HG02623 (cell line): ENCODE measurements around the gene RTF2.
A peak's percentile ranks its signal among the peaks of the same experiment; 100 is the strongest.

Experiments
- ATAC-seq: cut with Tn5 transposase; IDR thresholded peaks from one replicate; pipeline ENCODE4 v1.9.1; 2021; ENCODE audit warnings: moderate library complexity; ENCODE audit not compliant: unreplicated experiment

RTF2 gene

DNA sequence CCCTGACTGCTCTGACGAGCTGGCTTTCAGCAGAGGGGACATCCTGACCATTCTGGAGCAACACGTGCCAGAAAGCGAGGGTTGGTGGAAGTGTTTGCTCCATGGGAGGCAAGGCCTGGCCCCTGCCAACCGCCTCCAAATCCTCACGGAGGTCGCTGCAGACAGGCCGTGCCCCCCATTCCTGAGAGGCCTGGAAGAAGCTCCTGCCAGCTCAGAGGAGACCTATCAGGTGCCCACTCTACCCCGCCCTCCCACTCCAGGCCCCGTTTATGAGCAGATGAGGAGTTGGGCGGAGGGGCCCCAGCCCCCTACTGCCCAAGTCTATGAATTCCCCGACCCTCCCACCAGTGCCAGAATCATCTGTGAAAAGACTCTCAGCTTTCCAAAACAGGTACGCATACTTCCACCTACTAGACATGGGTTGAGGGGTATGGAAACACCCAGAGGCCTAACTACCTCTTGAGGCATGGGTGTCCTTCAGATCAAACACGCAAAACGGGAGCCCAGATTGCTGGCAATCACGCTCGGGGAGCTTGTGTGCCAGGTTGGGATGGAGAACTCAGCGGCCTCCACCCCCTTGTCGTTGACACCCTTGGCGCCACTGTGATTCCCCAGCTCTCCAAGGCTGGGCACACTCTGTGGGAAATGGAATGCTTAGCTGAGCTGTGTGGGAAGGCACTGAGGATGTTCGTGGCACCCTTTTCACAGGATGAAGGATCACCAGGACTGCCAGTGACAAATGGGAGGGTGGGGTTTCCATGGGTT lies 31.0 kb upstream of the RTF2 start:
- ATAC-seq, result no peak

DNA sequence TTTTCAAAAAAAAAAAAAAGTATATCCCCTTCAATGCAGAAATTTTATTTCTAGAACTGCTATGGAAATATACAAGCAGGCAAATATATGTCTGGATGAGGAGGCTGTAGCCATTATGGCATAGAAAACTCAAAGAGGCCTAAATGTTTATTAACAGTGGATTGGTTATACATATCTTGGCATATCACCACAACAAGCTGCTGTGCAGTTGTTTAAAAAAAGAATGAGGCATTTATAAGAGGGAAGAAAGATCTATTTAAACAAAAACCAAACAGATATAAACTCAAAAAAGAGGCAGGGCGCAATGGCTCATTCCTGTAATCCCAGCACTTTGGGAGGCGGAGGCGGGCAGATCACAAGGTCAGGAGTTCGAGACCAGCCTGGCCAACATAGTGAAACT lies 30.1 kb upstream of the RTF2 start:
- no peak for ATAC-seq

DNA sequence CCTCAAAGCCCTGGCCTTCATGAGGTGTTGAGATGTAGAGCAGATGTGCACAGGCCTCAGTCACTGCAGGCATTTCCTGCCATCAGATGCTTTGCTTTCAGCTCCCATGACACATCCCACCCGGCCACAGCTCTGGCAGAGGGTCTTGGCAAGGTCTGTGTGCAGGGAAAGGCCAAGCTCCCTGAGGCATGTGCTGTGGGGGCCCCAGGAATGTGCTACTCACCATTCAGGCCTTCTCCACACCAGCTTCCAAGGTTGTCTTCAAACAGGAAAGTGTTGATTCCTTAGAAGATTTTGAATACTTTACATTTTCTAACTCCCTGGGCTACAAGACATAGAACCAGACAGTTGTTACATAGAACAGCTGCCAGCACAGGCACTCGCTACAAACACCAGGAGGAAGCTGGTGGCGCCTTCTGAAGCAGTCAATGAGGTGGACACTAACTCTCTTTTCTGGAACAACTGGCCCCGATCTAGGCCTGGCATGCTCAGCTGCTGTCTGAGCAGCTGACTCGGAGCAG lies 28.6 kb upstream of the RTF2 start:
- no peak for ATAC-seq

DNA sequence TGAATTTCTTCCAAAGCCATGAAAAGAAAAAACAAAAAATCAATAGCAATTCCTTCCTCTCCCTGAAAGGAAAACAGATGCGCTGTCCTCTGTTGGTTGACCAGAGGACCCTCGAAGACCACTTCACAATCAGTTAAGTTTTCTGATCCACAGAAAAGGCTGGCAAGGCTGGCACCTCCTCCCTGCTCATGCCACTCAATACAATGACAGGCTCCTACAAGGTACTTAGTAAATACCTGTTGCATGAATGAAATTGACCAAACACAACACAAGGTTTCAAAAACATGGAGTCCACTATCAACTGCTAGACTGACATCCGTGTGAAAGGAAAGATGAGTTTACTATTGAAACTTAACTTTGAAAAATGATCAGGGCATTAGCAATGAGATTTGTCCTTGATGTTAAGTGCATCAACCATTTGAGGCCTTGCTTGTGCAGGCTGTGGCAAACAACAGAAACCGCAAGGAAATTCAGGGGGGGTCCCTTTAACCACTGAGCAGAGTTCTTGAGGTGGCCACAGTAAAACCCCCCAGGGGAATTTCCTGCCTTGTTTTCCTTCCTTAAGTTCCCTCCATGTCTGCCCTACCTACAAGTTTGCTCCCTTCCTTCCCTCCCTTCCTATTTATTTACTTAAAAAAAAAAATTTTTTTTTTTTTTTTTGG lies 27.9 kb upstream of the RTF2 start:
- peak; percentile 56 for ATAC-seq

DNA sequence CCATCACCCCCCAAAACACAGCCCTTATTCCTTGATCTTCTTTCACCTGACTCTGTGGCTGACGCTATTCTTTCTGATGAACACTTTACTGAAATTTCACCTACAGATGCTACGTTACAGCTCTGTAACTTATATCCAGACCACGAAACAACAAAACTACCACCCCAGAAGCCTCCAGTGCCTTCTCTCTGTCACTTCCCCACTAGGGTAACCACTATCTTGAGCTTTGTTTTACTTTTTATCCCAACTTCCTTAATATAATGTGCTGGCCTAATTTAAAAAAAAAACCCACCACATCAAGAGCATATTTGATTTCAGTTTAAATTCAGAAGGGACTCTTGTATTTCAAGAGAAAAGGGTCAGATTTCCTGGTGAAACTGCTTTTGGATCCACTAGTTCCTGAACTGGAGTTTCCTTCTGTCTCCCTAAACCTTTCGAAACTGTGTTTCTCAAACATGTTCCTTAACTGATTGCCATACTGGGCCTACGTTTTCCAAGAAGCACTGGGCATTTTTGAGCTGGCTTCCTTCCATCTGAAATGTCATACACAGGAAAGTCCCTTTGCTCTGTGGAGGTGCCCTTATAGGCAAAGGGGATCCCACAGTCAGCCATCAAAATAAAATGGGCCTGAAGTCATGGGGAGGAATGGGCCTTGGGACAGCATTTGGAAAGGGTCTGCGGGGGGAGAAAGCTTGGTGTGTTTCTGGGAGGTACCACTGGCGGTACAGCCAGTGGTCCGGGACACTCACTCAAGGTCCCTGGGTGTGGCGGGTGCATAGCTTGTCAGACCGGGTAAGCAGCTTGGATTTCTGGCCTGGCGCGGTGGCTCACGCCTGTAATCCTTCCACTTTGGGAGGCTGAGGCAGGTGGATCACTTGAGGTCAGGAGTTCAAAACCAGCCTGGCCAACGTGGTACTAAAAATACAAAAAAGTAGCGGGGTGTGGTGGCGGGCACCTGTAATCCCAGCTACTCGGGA lies 25.8 kb upstream of the RTF2 start:
- ATAC-seq, result no peak

DNA sequence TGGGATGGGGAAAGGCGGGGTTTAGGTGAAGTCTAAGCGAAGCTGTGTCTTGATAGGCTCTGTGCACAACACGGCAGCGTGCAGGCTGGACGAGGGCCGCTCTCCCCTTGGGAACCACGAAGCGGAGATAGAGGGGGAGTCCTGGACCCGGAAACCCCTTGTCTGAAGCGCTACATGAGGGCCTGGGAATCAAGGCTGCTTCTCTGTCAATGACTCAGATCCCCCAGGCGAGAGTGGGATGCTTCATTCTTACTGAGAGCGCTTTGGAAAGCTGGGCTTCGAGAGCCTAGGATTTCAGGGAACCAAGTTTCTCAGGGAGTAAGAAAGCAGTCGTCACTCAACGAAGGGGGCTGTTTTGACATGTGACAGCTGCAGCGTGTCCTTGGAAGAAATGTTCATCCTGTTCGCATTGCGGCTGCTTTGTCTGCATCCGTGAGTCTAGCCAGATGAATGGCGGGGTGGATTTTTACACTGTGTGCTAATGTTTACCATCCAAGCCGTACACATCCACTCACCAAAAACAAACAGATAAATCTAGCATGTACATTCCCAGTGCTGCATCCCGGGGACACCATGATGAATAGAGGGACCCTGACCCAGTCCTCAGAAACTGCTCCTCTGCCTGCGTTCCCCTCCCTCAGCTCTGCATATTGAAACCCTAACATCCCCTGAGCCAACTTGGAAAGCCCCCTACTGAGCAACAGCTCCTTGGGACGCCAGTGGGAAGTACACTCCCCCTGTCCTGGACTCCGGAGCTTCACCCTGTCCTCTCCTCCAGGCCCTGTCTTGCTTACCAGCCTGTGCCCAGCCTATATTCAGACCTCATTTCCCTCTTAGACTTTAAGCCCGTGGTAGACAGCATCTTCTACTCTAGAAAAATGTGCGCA lies 24.5 kb upstream of the RTF2 start:
- no peak for ATAC-seq

DNA sequence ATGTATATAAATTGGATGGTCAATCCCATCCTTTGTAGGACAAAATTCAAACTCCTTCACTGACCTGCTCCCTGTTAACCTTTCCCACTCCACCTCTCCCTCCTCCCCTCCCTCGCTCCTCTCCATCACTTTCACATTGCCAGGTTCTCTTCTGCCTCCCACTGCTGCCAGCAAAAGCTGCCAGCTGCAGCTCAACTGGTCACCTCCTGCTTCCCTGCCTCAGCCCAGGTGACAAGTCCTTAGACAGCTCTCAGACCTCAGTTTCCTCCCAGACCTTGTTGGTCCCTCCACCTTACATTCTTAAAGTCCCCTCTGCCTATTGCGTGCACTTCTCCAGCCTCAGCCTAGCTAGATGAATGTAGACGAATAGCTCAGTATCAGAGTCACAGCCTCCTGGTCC lies 23.3 kb upstream of the RTF2 start:
- no peak for ATAC-seq

DNA sequence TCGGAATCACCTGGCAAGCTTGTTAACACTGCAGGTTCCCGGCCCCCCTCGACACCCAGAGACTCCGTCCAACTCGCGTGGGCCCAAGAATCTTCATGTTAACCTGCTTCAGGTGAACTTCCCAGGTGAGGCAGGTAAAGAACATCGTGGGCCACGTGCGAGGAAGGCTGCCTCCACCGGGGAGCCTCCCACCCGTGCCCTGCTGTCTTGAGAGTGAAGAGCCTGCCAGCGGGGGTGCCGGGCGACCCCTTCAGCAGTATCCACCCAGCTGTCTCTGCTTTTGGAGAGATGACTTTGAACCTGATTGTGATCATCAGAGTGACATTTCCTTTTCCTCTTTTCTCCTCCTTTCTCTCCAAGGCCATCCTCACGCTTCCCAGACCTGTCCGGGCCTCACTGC lies 22.9 kb upstream of the RTF2 start:
- no peak for ATAC-seq

DNA sequence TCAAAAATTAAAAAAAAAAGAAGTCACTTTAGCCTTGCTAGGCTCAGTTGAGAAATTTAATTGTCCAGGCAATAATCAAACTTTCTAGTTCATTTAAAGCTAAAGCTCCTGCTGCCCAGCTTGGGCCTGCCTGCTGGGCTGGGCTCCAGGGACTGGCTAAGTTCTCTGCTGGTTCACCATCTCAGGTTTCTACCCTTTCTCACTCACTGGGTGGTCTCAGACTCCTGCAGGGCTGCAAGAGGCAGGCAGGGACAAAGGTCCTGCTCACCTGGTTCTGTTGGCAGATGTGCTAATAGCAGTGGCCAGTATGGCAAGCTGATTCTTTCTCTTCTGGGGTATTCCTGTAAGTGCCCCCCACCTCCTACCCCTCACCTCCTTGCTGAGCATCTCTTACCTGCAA lies 21.2 kb upstream of the RTF2 start:
- no peak for ATAC-seq

DNA sequence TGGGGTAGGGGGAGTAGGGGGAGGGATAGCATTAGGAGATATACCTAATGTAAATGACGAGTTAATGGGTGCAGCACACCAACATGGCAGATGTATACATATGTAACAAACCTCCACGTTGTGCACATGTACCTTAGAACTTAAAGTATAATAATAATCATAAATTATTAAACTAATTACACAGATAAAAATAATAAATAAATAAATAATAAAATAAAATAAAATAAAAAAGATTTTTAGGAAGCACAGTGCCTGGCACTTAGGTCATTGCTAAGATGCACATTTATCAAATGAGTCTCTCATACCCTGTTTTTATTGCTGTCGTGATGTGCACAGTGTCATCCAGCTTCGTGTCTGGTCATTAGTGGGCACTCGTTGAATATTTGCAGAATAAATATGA lies 19.0 kb upstream of the RTF2 start:
- ATAC-seq, result no peak

DNA sequence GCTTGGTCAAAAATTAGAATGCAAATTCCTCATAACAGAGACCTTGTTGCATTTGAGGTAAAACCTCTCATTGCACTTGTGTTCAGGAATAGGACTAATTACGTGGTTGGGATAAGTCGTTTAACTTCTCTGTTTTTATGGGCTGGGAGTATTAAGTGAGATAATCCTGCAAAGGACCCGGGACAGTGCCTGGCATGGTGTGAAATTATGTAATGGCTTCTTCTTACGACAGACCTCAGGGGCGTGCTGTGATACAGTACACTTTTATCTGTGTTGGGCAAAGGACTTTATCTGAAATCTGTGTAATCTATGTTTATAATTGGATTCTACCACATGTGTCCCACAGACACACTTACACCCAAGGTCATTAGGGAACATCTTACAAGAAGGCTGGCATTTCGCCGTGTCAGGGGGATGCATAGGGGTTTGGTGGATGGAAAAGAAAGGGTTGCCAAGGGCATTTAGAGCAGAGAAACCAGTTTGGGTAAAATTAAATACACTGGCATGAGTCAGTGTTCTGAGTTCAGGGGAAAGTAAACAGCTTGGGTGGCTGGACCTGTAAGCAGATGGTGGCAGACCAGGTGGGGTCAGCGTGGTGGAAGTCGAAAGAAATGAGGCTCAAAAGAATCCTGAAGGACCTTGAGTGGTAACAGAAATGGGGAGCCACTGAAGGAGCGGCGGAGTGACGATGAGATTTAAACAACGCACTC lies 17.2 kb upstream of the RTF2 start:
- no peak for ATAC-seq

DNA sequence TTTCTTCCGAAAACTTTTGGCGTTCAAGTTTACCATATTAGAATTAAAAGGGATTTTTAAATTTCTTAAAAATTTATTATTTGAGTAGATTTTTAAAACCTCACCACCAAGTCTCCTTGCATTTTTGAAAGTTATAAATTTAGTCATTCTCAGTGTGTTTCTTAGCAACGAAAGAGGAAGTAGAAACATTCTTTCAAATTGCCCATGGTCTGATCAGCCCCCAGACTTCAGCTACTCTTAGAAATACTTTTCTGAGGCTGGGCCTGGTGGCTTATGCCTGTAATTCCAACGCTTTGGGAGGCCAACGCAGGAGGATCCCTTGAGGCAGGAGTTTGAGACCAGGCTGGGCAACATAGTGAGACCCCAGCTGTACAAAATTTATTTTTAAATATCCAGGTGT lies 15.1 kb upstream of the RTF2 start:
- ATAC-seq, result peak; percentile 78

DNA sequence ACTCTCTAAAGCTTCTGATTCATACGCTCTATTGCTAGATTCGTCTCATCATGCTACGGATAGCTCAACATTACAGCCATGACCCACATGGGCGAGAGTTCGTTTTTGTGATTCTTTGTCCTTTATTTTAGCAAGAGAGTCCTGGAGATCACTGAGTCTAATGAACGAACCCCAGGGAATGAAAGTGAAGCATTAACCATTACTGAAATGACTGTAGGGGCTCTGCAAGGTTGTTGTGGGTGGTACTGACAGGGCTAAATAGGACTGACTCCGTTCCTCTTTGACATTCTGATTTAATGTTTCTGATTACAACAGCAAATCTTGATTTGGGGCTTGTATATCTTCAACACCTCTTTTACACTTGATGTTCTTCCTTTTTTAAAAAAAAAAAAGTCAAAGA lies 13.7 kb upstream of the RTF2 start:
- peak; percentile 58 for ATAC-seq

DNA sequence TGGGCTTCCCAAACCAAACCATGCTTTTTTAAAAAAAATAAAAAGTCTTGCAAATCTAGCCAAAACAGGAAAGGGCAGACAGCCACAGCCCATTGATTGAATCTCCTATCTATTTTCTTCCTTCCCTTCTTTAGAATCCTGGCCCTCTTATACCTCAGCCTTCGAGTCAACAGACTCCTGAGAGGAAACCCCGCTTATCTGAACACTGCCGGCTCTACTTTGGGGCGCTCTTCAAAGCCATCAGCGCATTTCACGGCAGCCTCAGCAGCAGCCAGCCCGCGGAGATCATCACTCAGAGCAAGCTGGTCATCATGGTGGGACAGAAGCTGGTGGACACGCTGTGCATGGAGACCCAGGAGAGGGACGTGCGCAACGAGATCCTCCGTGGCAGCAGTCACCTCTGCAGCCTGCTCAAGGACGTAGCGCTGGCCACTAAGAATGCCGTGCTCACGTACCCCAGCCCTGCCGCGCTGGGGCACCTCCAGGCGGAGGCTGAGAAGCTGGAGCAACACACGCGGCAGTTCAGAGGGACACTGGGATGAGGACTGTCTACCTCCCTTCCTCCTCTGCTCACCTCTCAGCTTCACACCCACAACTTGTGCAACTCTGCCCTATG lies 10.1 kb upstream of the RTF2 start:
- ATAC-seq, result no peak

DNA sequence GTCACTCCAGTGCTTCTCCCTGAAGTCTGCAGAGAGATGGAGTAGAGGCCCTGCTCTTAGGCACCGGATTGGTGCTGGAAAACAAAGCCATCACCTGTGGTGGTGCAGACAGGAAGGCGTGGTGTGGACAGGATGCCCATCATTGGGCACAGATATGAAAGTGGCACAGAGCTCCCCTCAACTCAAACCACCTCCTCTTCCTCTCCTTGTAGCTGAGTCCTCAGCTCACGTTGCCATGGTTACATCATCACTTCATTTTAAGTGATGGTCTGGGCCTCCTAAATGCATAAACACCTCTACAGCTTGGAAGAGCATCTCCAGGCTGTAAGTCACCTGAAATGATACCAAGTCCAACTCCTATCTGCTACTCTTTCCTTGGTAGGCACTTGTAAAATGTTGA lies 8.0 kb upstream of the RTF2 start:
- ATAC-seq, result no peak

DNA sequence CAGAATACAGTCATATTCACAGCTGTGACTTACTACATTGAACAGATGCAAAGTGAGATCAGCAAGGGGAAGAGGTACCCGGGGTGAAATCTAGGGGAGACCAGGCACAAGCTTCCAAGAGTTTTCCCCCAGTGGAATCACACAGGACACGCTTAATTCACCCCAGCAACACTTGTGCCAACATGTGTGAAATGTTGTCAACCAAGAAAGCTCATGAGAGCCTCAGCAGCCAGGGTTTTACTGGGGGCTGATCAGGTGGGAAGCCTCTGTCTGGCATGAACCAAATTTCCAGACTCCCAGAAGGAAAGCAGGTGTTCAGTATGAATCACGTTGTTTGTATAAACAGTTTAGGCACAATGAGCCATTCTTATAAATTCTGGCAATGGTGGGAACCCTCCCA lies 6.9 kb upstream of the RTF2 start:
- ATAC-seq, result no peak

DNA sequence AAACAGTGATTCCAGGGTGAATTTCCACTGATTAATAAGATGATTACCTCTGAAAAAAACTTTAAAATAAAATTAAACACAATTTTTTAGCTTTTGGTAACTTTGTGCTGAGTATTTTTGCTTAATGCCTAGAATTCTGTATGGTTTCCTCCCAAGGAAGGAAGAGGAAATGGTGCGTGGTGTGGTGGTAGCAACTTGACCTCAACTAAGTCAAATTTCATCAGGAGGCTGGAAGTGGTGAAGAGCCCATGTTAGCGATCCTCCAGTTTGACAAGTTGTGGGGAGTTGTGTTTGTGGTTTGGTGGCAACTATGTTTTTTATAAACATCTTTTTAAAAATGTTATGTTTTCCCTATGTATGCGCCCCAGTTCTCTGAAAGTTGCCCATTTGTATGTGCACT lies 5.0 kb upstream of the RTF2 start:
- ATAC-seq, result no peak

DNA sequence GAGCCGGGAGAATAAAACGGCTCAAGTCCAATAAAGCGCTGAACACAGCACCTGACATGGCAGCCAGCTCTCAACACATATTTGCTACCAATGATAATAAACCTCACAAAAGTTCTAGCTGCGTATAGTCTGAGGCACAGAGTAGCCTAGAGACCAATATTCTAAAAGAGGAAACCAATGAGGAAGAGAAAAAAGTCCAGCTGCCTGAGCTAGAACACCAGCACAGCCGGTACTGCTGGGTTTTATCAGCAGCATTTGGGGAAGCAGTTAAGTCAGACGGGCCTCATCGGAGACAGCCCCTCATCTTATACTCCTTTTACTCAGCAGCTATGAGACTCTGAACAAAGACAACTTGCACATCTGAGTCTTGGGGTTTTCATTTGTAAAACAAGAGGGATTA lies 2.4 kb upstream of the RTF2 start:
- no peak for ATAC-seq

DNA sequence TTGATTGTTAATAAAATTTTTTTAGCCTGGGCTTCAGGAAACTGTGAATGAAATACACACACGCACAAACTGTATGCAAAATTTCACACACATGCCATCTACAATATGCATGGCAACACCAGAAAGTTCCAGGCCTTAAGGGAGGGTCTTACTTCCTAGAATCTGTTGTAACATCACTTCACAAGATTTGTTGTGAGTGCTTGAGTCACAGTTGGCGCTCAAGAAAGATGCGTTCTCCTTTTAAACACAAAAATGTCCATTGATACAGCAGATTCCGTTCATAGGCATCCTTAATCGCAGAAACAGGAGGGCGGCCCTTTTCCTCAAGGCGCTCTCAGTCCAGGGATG lies 485 bp upstream of the RTF2 start:
- ATAC-seq, result no peak

DNA sequence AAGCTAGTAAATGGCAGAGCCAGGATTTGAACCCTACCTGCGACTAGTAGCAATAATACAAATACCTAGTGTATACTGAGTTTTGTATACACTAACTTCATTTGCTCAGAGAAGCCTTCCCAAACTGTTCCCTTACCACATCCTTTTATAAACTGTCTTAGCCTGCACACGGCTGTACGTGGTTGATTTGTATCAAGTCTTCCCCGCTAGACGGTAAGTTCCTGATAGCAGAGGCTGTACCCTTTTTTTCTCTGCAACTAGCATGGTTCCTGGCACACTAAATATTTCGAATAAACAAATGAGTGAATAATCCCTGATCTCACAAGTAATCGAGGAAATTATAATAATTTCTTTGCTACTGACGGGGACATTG lies 636 bp downstream of the RTF2 start:
- no peak for ATAC-seq
